H1 (cell line): Measurements from ENCODE around the gene COPZ1. TPM values are rescaled to one million over a fixed set of nuclear protein-coding genes. Genes with fewer than 3 reads are reported as not detected.

Source experiments
- BRCA1 ChIP-seq: IDR thresholded peaks from 2 replicates; pipeline ENCODE4 v1.6.1; 2012; ENCODE audit warnings: low read depth, low read length, improper control_type of control experiment
- KDM5A ChIP-seq: fragments of 200-600 bp; IDR thresholded peaks from 2 replicates; pipeline ENCODE4 v1.7.1; 2012; ENCODE audit warnings: mild to moderate bottlenecking, low read length, inconsistent platforms, mixed read lengths
- NRF1 ChIP-seq: IDR thresholded peaks from 2 replicates; pipeline ENCODE4 v1.6.1; 2011; ENCODE audit warnings: mild to moderate bottlenecking, low read depth, low read length, improper control_type of control experiment
- POU5F1 ChIP-seq: IDR thresholded peaks from 2 replicates; pipeline ENCODE4 v1.6.1; 2011; ENCODE audit warnings: low read depth, mild to moderate bottlenecking, low read length, moderate library complexity
- RAD21 ChIP-seq, 2 experiments: IDR thresholded peaks in 1 of 2; conservative IDR thresholded peaks in 1 of 2; 2 replicates each; pipeline ENCODE4 v1.6.1; 2011; ENCODE audit warnings: low read depth in 2 of 2, low read length in 2 of 2, improper control_type of control experiment in 1 of 2, inconsistent platforms in 1 of 2, mild to moderate bottlenecking in 1 of 2, moderate library complexity in 1 of 2
- SUZ12 ChIP-seq: fragments of 200-600 bp; sonication (generic); IDR thresholded peaks from 2 replicates; pipeline ENCODE4 v1.6.1; 2012; ENCODE audit warnings: mild to moderate bottlenecking, inconsistent platforms, low read length, moderate library complexity, mixed read lengths
- TAF7 ChIP-seq: optimal IDR thresholded peaks from 2 replicates; pipeline ENCODE3; 2011; ENCODE audit warnings: low read depth, mild to moderate bottlenecking, inconsistent platforms, low read length, moderate library complexity, borderline replicate concordance
- polyA plus RNA-seq, 7 experiments: library from polyadenylated mRNA; depleted of rRNA in 3 of 7; stranded (reverse) in 5 of 7; unstranded in 2 of 7; fragments of >200 nt in 5 of 7; fragments of 200-250 nt in 2 of 7; gene quantifications; 1 replicate in 5 of 7; 2 replicates in 1 of 7; 4 replicates in 1 of 7; pipeline versions ENCODE4 v1.2.1 to v1.2.3, GENCODE V29; 2011 to 2013; ENCODE audit warnings: missing spikeins in 2 of 7, mixed read lengths in 2 of 7
- total RNA-seq: library from RNA; stranded (reverse); fragmentation: NEBNext Ultra II Directional; extraction: Animal tissue kit (Norgen Biotek cat#: 25700); gene quantifications from 2 replicates; pipeline ENCODE4 v1.2.1, GENCODE V29; 2021
- TF ChIP-seq, protein P1 (sequence below): fragments of 300-600 bp; sonication (generic); IDR thresholded peaks from 2 replicates; pipeline ENCODE4 v1.7.1; 2012; ENCODE audit warnings: low read length, moderate library complexity, mild to moderate bottlenecking, inconsistent platforms; ENCODE audit not compliant: insufficient replicate concordance

COPZ1 gene
- total and polyA plus RNA-seq, 2 of the 8 experiments (the other 6 are each of a cell fraction or from before 2014, with no cell fraction given), result 103 to 133 TPM

DNA sequence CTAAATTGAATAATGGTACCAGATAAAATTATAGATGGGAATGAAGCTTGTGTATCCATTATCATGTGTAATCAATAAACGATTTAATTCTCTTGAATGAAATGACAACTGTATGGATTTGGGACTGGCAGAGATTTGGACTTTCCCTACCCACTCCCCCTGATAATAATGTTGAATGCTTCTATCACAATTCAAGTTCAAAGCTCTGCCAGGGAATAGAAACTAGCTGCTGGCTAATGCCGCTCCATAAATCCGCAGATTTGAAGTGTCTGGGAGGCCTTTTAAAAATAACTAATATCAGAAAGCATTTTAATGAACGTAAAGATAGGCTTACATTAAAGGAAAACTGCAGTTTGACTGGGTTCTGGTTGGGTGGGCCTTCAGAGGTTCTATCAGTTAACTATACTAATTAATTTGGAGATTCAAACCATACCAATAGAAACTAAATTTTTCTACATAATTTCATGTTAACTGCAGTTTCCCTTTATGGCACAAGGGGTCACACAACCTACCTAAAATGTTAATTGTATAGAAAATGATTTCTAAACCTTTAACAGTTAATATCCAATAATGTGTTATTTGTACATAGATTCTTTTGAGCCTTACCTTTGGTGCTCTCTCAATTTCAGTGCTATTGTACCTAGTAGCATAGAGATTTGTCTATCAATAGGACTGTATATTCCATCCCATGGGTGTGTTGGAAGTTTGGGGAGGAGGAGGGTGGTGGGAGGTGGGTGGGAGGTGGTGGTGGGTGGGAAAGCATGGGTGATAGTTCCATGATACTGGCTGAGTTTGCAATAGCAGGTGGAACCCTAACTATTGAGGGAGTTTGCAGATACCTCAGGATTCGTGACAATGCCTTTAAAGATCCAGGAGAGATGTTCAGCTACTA is 39.5 kb upstream of the COPZ1 start (continued):
- TF ChIP-seq, protein P1, sequence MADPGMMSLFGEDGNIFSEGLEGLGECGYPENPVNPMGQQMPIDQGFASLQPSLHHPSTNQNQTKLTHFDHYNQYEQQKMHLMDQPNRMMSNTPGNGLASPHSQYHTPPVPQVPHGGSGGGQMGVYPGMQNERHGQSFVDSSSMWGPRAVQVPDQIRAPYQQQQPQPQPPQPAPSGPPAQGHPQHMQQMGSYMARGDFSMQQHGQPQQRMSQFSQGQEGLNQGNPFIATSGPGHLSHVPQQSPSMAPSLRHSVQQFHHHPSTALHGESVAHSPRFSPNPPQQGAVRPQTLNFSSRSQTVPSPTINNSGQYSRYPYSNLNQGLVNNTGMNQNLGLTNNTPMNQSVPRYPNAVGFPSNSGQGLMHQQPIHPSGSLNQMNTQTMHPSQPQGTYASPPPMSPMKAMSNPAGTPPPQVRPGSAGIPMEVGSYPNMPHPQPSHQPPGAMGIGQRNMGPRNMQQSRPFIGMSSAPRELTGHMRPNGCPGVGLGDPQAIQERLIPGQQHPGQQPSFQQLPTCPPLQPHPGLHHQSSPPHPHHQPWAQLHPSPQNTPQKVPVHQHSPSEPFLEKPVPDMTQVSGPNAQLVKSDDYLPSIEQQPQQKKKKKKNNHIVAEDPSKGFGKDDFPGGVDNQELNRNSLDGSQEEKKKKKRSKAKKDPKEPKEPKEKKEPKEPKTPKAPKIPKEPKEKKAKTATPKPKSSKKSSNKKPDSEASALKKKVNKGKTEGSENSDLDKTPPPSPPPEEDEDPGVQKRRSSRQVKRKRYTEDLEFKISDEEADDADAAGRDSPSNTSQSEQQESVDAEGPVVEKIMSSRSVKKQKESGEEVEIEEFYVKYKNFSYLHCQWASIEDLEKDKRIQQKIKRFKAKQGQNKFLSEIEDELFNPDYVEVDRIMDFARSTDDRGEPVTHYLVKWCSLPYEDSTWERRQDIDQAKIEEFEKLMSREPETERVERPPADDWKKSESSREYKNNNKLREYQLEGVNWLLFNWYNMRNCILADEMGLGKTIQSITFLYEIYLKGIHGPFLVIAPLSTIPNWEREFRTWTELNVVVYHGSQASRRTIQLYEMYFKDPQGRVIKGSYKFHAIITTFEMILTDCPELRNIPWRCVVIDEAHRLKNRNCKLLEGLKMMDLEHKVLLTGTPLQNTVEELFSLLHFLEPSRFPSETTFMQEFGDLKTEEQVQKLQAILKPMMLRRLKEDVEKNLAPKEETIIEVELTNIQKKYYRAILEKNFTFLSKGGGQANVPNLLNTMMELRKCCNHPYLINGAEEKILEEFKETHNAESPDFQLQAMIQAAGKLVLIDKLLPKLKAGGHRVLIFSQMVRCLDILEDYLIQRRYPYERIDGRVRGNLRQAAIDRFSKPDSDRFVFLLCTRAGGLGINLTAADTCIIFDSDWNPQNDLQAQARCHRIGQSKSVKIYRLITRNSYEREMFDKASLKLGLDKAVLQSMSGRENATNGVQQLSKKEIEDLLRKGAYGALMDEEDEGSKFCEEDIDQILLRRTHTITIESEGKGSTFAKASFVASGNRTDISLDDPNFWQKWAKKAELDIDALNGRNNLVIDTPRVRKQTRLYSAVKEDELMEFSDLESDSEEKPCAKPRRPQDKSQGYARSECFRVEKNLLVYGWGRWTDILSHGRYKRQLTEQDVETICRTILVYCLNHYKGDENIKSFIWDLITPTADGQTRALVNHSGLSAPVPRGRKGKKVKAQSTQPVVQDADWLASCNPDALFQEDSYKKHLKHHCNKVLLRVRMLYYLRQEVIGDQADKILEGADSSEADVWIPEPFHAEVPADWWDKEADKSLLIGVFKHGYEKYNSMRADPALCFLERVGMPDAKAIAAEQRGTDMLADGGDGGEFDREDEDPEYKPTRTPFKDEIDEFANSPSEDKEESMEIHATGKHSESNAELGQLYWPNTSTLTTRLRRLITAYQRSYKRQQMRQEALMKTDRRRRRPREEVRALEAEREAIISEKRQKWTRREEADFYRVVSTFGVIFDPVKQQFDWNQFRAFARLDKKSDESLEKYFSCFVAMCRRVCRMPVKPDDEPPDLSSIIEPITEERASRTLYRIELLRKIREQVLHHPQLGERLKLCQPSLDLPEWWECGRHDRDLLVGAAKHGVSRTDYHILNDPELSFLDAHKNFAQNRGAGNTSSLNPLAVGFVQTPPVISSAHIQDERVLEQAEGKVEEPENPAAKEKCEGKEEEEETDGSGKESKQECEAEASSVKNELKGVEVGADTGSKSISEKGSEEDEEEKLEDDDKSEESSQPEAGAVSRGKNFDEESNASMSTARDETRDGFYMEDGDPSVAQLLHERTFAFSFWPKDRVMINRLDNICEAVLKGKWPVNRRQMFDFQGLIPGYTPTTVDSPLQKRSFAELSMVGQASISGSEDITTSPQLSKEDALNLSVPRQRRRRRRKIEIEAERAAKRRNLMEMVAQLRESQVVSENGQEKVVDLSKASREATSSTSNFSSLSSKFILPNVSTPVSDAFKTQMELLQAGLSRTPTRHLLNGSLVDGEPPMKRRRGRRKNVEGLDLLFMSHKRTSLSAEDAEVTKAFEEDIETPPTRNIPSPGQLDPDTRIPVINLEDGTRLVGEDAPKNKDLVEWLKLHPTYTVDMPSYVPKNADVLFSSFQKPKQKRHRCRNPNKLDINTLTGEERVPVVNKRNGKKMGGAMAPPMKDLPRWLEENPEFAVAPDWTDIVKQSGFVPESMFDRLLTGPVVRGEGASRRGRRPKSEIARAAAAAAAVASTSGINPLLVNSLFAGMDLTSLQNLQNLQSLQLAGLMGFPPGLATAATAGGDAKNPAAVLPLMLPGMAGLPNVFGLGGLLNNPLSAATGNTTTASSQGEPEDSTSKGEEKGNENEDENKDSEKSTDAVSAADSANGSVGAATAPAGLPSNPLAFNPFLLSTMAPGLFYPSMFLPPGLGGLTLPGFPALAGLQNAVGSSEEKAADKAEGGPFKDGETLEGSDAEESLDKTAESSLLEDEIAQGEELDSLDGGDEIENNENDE, result no peak
- TF ChIP-seq RAD21 (IDR thresholded peaks at IDR 0.05 in 1 of 2, conservative IDR thresholded peaks at IDR 0.05 in 1 of 2; ENCODE audit: low read depth in 2 of 2, low read length in 2 of 2), result no peak
- no peak for TF ChIP-seq POU5F1
- TF ChIP-seq NRF1, result peak; percentile 16; the same call in 1 of the 2 replicates
- no peak for TF ChIP-seq TAF7
- TF ChIP-seq BRCA1, result peak; percentile 17; the same call in 1 of the 2 replicates
- no peak for TF ChIP-seq SUZ12
- no peak for TF ChIP-seq KDM5A
